ENCODE measurements around the gene MCF2L2. TPM values are rescaled to one million over a fixed set of nuclear protein-coding genes. Genes with fewer than 3 reads are reported as not detected.

MCF2L2 gene
- total and polyA plus RNA-seq, 2 donors (not counting 3 experiments of a cell fraction or from before 2014, with no cell fraction given), result 0.15 to 1.1 TPM

DNA sequence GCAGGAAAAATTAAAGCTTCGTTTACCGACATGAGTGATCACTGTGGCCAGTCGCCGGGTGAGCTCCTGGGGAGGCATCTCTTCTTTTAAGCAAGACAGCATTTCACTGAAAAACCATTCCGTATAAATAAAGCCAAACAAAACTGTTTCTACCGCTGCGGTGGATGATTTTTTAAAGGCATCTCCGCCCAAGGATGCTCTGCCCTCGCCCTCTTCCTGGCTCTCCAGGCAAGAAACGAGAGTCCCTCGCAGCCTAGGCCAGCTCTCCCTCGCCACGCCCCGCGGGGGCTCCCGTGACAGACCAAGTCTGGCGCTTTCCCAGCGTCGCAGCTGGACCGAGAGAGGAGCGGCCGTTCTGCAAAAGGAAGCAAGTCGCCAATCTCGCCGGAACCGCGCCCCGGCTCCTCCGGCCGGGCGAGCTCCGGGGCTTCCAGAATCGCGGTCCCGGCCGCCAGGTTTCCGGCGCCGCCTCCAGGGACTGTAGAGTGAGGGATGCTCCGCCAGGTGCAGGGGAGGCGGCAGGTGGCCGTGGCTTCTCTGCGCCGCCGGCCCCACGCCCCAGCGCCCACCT is 458 bp downstream of the MCF2L2 start:
- intact Hi-C loops (cut with micrococcal nuclease), result loop anchor here (1.0 kb wide), 1 partner anchor 19 kb away; no protein-coding TSS in a partner anchor
- peaks cover 24 to 34% of the 10 kb centered on the region in 2 experiments for H3K27me3 ChIP-seq (ENCODE audit: control insufficient read depth in 2 of 2, insufficient read depth in 2 of 2, low read length in 2 of 2)
- dilution Hi-C loops (cut with MboI; ENCODE audit: extremely low pct_ligation_motif_present, low sequenced_read_pairs), result no loop called here
- no peak overlapping the region for H3K27ac ChIP-seq (ENCODE audit: insufficient read depth, low read depth, low read length)
- no peaks in the 10 kb centered on the region for H3K79me2 ChIP-seq (ENCODE audit: control insufficient read depth, insufficient read depth, low read length)
- ChIA-PET CTCF (interaction anchor here (0.7 to 1.3 kb wide), 3 partner anchors 12 to 27 kb away, joined by 3 read pairs; no protein-coding TSS in a partner anchor), POLR2A (no interaction called here)
- BruUV-seq (replicated peaks), result no TSS peak
- H3K9ac ChIP-seq (replicated peaks; ENCODE audit: extremely low read depth, insufficient read depth, low read length), result peak overlapping the region; percentile 24
- H2AFZ ChIP-seq (ENCODE audit: low read depth, low read length), result peak overlapping the region; percentile 86
- no peaks in the 10 kb centered on the region for H4K20me1 ChIP-seq (replicated peaks; ENCODE audit: control insufficient read depth, extremely low read depth, insufficient read depth, low read length)
- H3K4me1 ChIP-seq (ENCODE audit: control insufficient read depth, extremely low read depth, insufficient read depth, low read length), result peaks cover 9% of the 10 kb centered on the region
- peak overlapping the region; percentile 68 for H3K4me2 ChIP-seq (ENCODE audit: insufficient read depth, low read length)
- DNase-seq (ENCODE audit: low read depth, low spot score) (peak; percentile 36), FAIRE-seq (peak; percentile 12)
- TF ChIP-seq POLR2AphosphoS5 (IDR thresholded peaks at IDR 0.05; ENCODE audit: insufficient read depth, low read depth, low read length) (no peak), MYC (IDR thresholded peaks at IDR 0.05; ENCODE audit: low read depth, low read length) (no peak), EZH2 (IDR thresholded peaks at IDR 0.05; ENCODE audit: borderline replicate concordance, low read depth, low read length, severe bottlenecking) (no peak), FOS (IDR thresholded peaks at IDR 0.05; ENCODE audit: borderline replicate concordance, insufficient read depth, low read length) (no peak), JUN (IDR thresholded peaks at IDR 0.05; ENCODE audit: borderline replicate concordance, insufficient read depth, insufficient read length, low read depth) (no peak)
- TF ChIP-seq, protein P1, sequence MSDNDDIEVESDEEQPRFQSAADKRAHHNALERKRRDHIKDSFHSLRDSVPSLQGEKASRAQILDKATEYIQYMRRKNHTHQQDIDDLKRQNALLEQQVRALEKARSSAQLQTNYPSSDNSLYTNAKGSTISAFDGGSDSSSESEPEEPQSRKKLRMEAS (IDR thresholded peaks at IDR 0.05; ENCODE audit: insufficient read depth, insufficient read length), result no peak
- TF ChIP-seq, protein P2, sequence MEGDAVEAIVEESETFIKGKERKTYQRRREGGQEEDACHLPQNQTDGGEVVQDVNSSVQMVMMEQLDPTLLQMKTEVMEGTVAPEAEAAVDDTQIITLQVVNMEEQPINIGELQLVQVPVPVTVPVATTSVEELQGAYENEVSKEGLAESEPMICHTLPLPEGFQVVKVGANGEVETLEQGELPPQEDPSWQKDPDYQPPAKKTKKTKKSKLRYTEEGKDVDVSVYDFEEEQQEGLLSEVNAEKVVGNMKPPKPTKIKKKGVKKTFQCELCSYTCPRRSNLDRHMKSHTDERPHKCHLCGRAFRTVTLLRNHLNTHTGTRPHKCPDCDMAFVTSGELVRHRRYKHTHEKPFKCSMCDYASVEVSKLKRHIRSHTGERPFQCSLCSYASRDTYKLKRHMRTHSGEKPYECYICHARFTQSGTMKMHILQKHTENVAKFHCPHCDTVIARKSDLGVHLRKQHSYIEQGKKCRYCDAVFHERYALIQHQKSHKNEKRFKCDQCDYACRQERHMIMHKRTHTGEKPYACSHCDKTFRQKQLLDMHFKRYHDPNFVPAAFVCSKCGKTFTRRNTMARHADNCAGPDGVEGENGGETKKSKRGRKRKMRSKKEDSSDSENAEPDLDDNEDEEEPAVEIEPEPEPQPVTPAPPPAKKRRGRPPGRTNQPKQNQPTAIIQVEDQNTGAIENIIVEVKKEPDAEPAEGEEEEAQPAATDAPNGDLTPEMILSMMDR (IDR thresholded peaks at IDR 0.05; ENCODE audit: extremely low read depth in 1 of 2, insufficient read depth in 1 of 2, low read depth in 1 of 2, low read length in 2 of 2), result no peak
- H3K9me3 ChIP-seq (replicated peaks; ENCODE audit: control insufficient read depth, insufficient read depth, low read length), result no peaks in the 10 kb centered on the region
- no peaks in the 10 kb centered on the region for H3K36me3 ChIP-seq (ENCODE audit: control insufficient read depth in 2 of 2, extremely low read depth in 1 of 2, insufficient read depth in 2 of 2, low read length in 2 of 2)
- H3K9me1 ChIP-seq (replicated peaks; ENCODE audit: control insufficient read depth, extremely low read depth, insufficient read depth, low read length), result no peaks in the 10 kb centered on the region
- peak overlapping the region; percentile 43 to 55 (median 51) for H3K4me3 ChIP-seq (replicated peaks in 1 of 3; ENCODE audit: insufficient read depth in 1 of 3, low read depth in 1 of 3, low read length in 3 of 3)
